H1 (cell line): ENCODE data around the gene CUX1. TPM values are rescaled to one million over a fixed set of nuclear protein-coding genes. Genes with fewer than 3 reads are reported as not detected.

Experiments
- CTCF ChIA-PET: fragments of 300-600 bp; sonication (Branson Sonifier 250); formaldehyde crosslinking; loops from one replicate; lab custom pipeline; 2021; ENCODE audit not compliant: partially characterized antibody; lab: Charles Lee
- POLR2A ChIA-PET: fragments of 300-600 bp; sonication (Branson Sonifier 250); formaldehyde crosslinking; loops from one replicate; lab custom pipeline; 2021; ENCODE audit warnings: inconsistent platforms; ENCODE audit not compliant: partially characterized antibody; lab: Charles Lee
- DNase-seq, 2 experiments: peaks; one replicate each; pipeline versions ENCODE4 v3.0.0 to v3.0.0-alpha.2; 2010 to 2022; ENCODE audit warnings: low spot score in 2 of 2, low read depth in 1 of 2, mixed read lengths in 1 of 2
- FAIRE-seq: peaks from 2 replicates; lab custom pipeline; 2011; peaks lifted over from hg19 to GRCh38; lab: Jason Lieb, UNC
- H2AFZ ChIP-seq: 2 replicates; pipeline ENCODE4 v1.8.1; 2012; ENCODE audit warnings: low read length, inconsistent platforms
- H2AK5ac ChIP-seq: 2 replicates; pipeline ENCODE4 v1.6.1; 2013; ENCODE audit warnings: low read depth, low read length
- H2BK120ac ChIP-seq: replicated peaks from 2 replicates; pipeline ENCODE3; 2013; ENCODE audit warnings: low read depth, low read length, inconsistent platforms
- H2BK12ac ChIP-seq: 2 replicates; pipeline ENCODE4 v1.6.1; 2013; ENCODE audit warnings: low read depth, low read length
- H2BK15ac ChIP-seq: 2 replicates; pipeline ENCODE4 v1.6.1; 2013; ENCODE audit warnings: low read length
- H2BK20ac ChIP-seq: 2 replicates; pipeline ENCODE4 v1.6.1; 2013; ENCODE audit warnings: low read length
- H2BK5ac ChIP-seq: 2 replicates; pipeline ENCODE4 v1.6.1; 2013; ENCODE audit warnings: low read depth, low read length
- H3K14ac ChIP-seq: 2 replicates; pipeline ENCODE4 v1.6.1; 2013; ENCODE audit warnings: inconsistent platforms; ENCODE audit not compliant: insufficient read length
- H3K18ac ChIP-seq: 2 replicates; pipeline ENCODE4 v1.6.1; 2013; ENCODE audit warnings: low read length; ENCODE audit errors: extremely low read depth
- H3K23ac ChIP-seq: 2 replicates; pipeline ENCODE4 v1.6.1; 2013; ENCODE audit warnings: inconsistent platforms; ENCODE audit not compliant: insufficient read length
- H3K23me2 ChIP-seq: 2 replicates; pipeline ENCODE4 v1.6.1; 2013; ENCODE audit warnings: low read depth, low read length
- H3K27ac ChIP-seq: 2 replicates; pipeline ENCODE4 v1.6.1; 2011; ENCODE audit warnings: low read depth, low read length, inconsistent platforms
- H3K27me3 ChIP-seq, 4 experiments: replicated peaks in 1 of 4; 1 replicate in 1 of 4; 2 replicates in 3 of 4; pipeline versions ENCODE4 v1.6.1 to v1.8.1; 2011 to 2013; ENCODE audit warnings: low read length in 3 of 4, mild to moderate bottlenecking in 3 of 4, inconsistent platforms in 2 of 4, mixed read lengths in 2 of 4, moderate library complexity in 1 of 4; ENCODE audit not compliant: control insufficient read depth in 3 of 4, insufficient read depth in 3 of 4; ENCODE audit errors: extremely low read depth in 1 of 4
- H3K36me3 ChIP-seq, 4 experiments: 2 replicates each; pipeline versions ENCODE4 v1.6.1 to v1.8.1; 2011 to 2013; ENCODE audit warnings: mild to moderate bottlenecking in 4 of 4, low read length in 3 of 4, moderate library complexity in 2 of 4, control low read depth in 1 of 4, inconsistent platforms in 1 of 4; ENCODE audit not compliant: insufficient read depth in 4 of 4, control insufficient read depth in 2 of 4
- H3K4ac ChIP-seq: replicated peaks from 2 replicates; pipeline ENCODE3; 2013; ENCODE audit warnings: low read length, low read depth, mixed read lengths, inconsistent platforms; ENCODE audit not compliant: insufficient read length
- H3K4me1 ChIP-seq, 4 experiments: replicated peaks in 1 of 4; 1 replicate in 1 of 4; 2 replicates in 3 of 4; pipeline versions ENCODE4 v1.6.1 to v1.8.1; 2011 to 2013; ENCODE audit warnings: low read length in 3 of 4, inconsistent platforms in 2 of 4, mixed read lengths in 1 of 4; ENCODE audit not compliant: insufficient read depth in 4 of 4, control insufficient read depth in 3 of 4
- H3K4me2 ChIP-seq, 2 experiments: 2 replicates each; pipeline versions ENCODE4 v1.6.1 to v1.8.1; 2011 to 2013; ENCODE audit warnings: low read depth in 2 of 2, low read length in 2 of 2, control low read depth in 1 of 2, inconsistent platforms in 1 of 2, mild to moderate bottlenecking in 1 of 2; ENCODE audit not compliant: insufficient read depth in 1 of 2
- H3K4me3 ChIP-seq, 4 experiments: fragments of 200-600, 300-600 bp in 1 of 4; sonication (generic), shearing (Covaris generic), sonication (Bioruptor Twin) in 1 of 4; 2 replicates each; pipeline versions ENCODE4 v1.5.1 to v1.8.1; 2011 to 2016; ENCODE audit warnings: low read length in 4 of 4, low read depth in 3 of 4, control low read depth in 2 of 4, inconsistent platforms in 2 of 4, mild to moderate bottlenecking in 2 of 4, mixed read lengths in 1 of 4, moderate library complexity in 1 of 4; ENCODE audit not compliant: insufficient read depth in 2 of 4; ENCODE audit errors: extremely low read depth in 1 of 4
- H3K56ac ChIP-seq: replicated peaks from 2 replicates; pipeline ENCODE3; 2013; ENCODE audit warnings: low read depth, mild to moderate bottlenecking, mixed read lengths, low read length, inconsistent platforms; ENCODE audit not compliant: insufficient read length
- H3K79me1 ChIP-seq: 2 replicates; pipeline ENCODE4 v1.6.1; 2013; ENCODE audit warnings: low read depth, low read length, control low read depth
- H3K79me2 ChIP-seq, 2 experiments: 2 replicates each; pipeline versions ENCODE4 v1.6.1 to v1.8.1; 2012 to 2013; ENCODE audit warnings: low read length in 2 of 2, mild to moderate bottlenecking in 2 of 2, inconsistent platforms in 1 of 2; ENCODE audit not compliant: insufficient read depth in 2 of 2, control insufficient read depth in 1 of 2
- H3K9ac ChIP-seq, 4 experiments: replicated peaks in 1 of 4; 1 replicate in 1 of 4; 2 replicates in 3 of 4; pipeline versions ENCODE4 v1.6.1 to v1.8.1; 2011 to 2013; ENCODE audit warnings: low read depth in 3 of 4, low read length in 3 of 4, control low read depth in 2 of 4, mild to moderate bottlenecking in 2 of 4, moderate library complexity in 2 of 4, inconsistent platforms in 1 of 4; ENCODE audit errors: extremely low read depth in 1 of 4
- H3K9me3 ChIP-seq, 2 experiments: 2 replicates each; pipeline versions ENCODE4 v1.6.1 to v1.8.1; 2012 to 2013; ENCODE audit warnings: mild to moderate bottlenecking in 2 of 2, moderate library complexity in 2 of 2, control low read depth in 1 of 2, inconsistent platforms in 1 of 2, low read depth in 1 of 2, low read length in 1 of 2, mixed read lengths in 1 of 2; ENCODE audit not compliant: insufficient read depth in 2 of 2
- H4K20me1 ChIP-seq, 2 experiments: replicated peaks in 1 of 2; 2 replicates each; pipeline versions ENCODE3 to v1.8.1; 2011 to 2013; ENCODE audit warnings: inconsistent platforms in 2 of 2, low read length in 2 of 2, mild to moderate bottlenecking in 1 of 2; ENCODE audit not compliant: insufficient read depth in 2 of 2, control insufficient read depth in 1 of 2
- H4K5ac ChIP-seq: 2 replicates; pipeline ENCODE4 v1.6.1; 2013; ENCODE audit warnings: low read length, low read depth, mixed read lengths, inconsistent platforms; ENCODE audit not compliant: insufficient read length
- H4K8ac ChIP-seq: 2 replicates; pipeline ENCODE4 v1.8.0; 2013; ENCODE audit warnings: mild to moderate bottlenecking, moderate library complexity, low read length, inconsistent platforms; ENCODE audit not compliant: insufficient read depth; ENCODE audit errors: extremely low read depth
- H4K91ac ChIP-seq: replicated peaks from 2 replicates; pipeline ENCODE3; 2013; ENCODE audit warnings: low read length, mixed read lengths, inconsistent platforms; ENCODE audit not compliant: insufficient read length
- ASH2L ChIP-seq: fragments of 200-600, 300-600 bp; sonication (generic); IDR thresholded peaks from one replicate; pipeline ENCODE4 v1.7.1; 2017; ENCODE audit warnings: low read length
- JUN ChIP-seq: IDR thresholded peaks from 2 replicates; pipeline ENCODE4 v1.6.1; 2011; ENCODE audit warnings: low read depth, mild to moderate bottlenecking, improper control_type of control experiment, low read length
- KDM4A ChIP-seq: IDR thresholded peaks from one replicate; pipeline ENCODE4 v1.7.1; 2012; ENCODE audit warnings: low read depth, mild to moderate bottlenecking, moderate library complexity, low read length, inconsistent platforms; ENCODE audit not compliant: severe bottlenecking
- PHF8 ChIP-seq: fragments of 200-600 bp; sonication (generic); conservative IDR thresholded peaks from 2 replicates; pipeline ENCODE4 v1.7.1; 2012; ENCODE audit warnings: low read depth, mild to moderate bottlenecking, inconsistent platforms, low read length, moderate library complexity
- RAD21 ChIP-seq, 2 experiments: IDR thresholded peaks in 1 of 2; conservative IDR thresholded peaks in 1 of 2; 2 replicates each; pipeline ENCODE4 v1.6.1; 2011; ENCODE audit warnings: low read depth in 2 of 2, low read length in 2 of 2, improper control_type of control experiment in 1 of 2, inconsistent platforms in 1 of 2, mild to moderate bottlenecking in 1 of 2, moderate library complexity in 1 of 2
- TAF1 ChIP-seq: IDR thresholded peaks from 2 replicates; pipeline ENCODE4 v1.6.1; 2011; ENCODE audit warnings: mild to moderate bottlenecking, low read depth, low read length
- WGBS, 2 experiments: shearing (Covaris generic) in 1 of 2; methylation state at CpG; one replicate each; pipeline versions ENCODE4 v1.1.6 to v1.1.7; 2013 to 2015; ENCODE audit warnings: low lambda C conversion rate in 2 of 2, mixed read lengths in 2 of 2, inconsistent platforms in 1 of 2, low coverage in 1 of 2, missing lambda C conversion rate in 1 of 2; ENCODE audit not compliant: insufficient replicate concordance in 2 of 2, insufficient coverage in 1 of 2, insufficient read length in 1 of 2; ENCODE audit errors: extremely low coverage in 1 of 2, missing lambda C conversion rate in 1 of 2; 5-methylcytosine and 5-hydroxymethylcytosine counted together
- polyA plus RNA-seq, 7 experiments: library from polyadenylated mRNA; depleted of rRNA in 3 of 7; stranded (reverse) in 5 of 7; unstranded in 2 of 7; fragments of >200 nt in 5 of 7; fragments of 200-250 nt in 2 of 7; gene quantifications; 1 replicate in 5 of 7; 2 replicates in 1 of 7; 4 replicates in 1 of 7; pipeline versions ENCODE4 v1.2.1 to v1.2.3, GENCODE V29; 2011 to 2013; ENCODE audit warnings: missing spikeins in 2 of 7, mixed read lengths in 2 of 7
- total RNA-seq: library from RNA; stranded (reverse); fragmentation: NEBNext Ultra II Directional; extraction: Animal tissue kit (Norgen Biotek cat#: 25700); gene quantifications from 2 replicates; pipeline ENCODE4 v1.2.1, GENCODE V29; 2021

The CUX1 gene
- total and polyA plus RNA-seq, 2 of the 8 experiments (the other 6 are each of a cell fraction or from before 2014, with no cell fraction given): 21.6 to 65.9 TPM

GRCh38 chr7:101916041-101916800, 98.8 kb downstream of the CUX1 start:
- H3K14ac ChIP-seq: no peak overlapping the region
- TF ChIP-seq TAF1: no peak
- no peak for TF ChIP-seq JUN
- no peak for TF ChIP-seq ASH2L
- TF ChIP-seq RAD21 (IDR thresholded peaks at IDR 0.05 in 1 of 2, conservative IDR thresholded peaks at IDR 0.05 in 1 of 2; ENCODE audit: low read depth in 2 of 2, low read length in 2 of 2): no peak
- no peak for TF ChIP-seq KDM4A
- no peak for TF ChIP-seq PHF8
- H2AFZ ChIP-seq: no peak overlapping the region
- no peaks in the 10 kb centered on the region for H3K9me3 ChIP-seq
- H2BK15ac ChIP-seq: no peak overlapping the region
- H3K27me3 ChIP-seq: no peaks in the 10 kb centered on the region
- CTCF ChIA-PET: interaction anchor here (0.6 kb wide), 1 partner anchor 125 kb away, joined by 4 read pairs; no protein-coding TSS in a partner anchor
- no peak overlapping the region for H2BK120ac ChIP-seq
- H3K27ac ChIP-seq: 0 out of 2 replicates have a peak overlapping the region, but pooled peaks have one; percentile 10
- H3K79me2 ChIP-seq: peaks cover 0 to 76% of the 10 kb centered on the region in 2 experiments; a peak in 3 of 4 replicates
- H3K4me2 ChIP-seq: no peak overlapping the region
- H4K5ac ChIP-seq: no peak overlapping the region
- H3K18ac ChIP-seq: no peak overlapping the region
- no peak overlapping the region for H3K4ac ChIP-seq
- H3K23ac ChIP-seq: no peak overlapping the region
- DNase-seq (no peak), FAIRE-seq (no peak)
- H3K56ac ChIP-seq: no peak overlapping the region
- peaks cover 16% of the 10 kb centered on the region for H3K79me1 ChIP-seq
- peaks cover 0 to 13% (median 3%) of the 10 kb centered on the region in 4 experiments; a peak in 4 of 7 replicates for H3K4me1 ChIP-seq
- no peak overlapping the region for H2AK5ac ChIP-seq
- POLR2A ChIA-PET: no interaction called here
- peaks cover 3 to 15% (median 6%) of the 10 kb centered on the region in 4 experiments; a peak in 5 of 8 replicates for H3K36me3 ChIP-seq
- H3K23me2 ChIP-seq: 0 out of 2 replicates have a peak, but pooled peaks cover 2% of the 10 kb centered on the region
- peaks cover 10 to 30% of the 10 kb centered on the region in 2 experiments for H4K20me1 ChIP-seq
- no peak overlapping the region for H3K4me3 ChIP-seq
- H4K91ac ChIP-seq: no peak overlapping the region
- no peak overlapping the region for H2BK12ac ChIP-seq
- no peak overlapping the region for H4K8ac ChIP-seq
- H3K9ac ChIP-seq: no peak overlapping the region
- no peak overlapping the region for H2BK20ac ChIP-seq
- no peak overlapping the region for H2BK5ac ChIP-seq
- 91% methylated on average over 30 of the region's 31 CpGs; no CpG with 5 or more reads in 1 of the 2 experiments for WGBS, 2 experiments
